Stimulated activated CD4-positive, alpha-beta T cell treated with anti-CD3 and anti-CD28 coated beads, Interleukin-4, amount 100 ng/mL, for 1 hour (primary cell): Measurements from ENCODE around the gene GASK1A.

Experiments used
- DNase-seq: peaks from one replicate; pipeline ENCODE4 v3.0.0-alpha.2; 2020

GASK1A gene

GRCh38 chr3:43015991-43016865 is 37.1 kb downstream of the GASK1A start:
- no peak for DNase-seq

- DNase-seq, result no peak
These were observed 37.9 kb downstream of the GASK1A start for GRCh38 chr3:43017004-43017403.

GRCh38 chr3:43017593-43018195 is 38.6 kb downstream of the GASK1A start:
- DNase-seq, result no peak

- no peak for DNase-seq
These were observed 39.1 kb downstream of the GASK1A start for GRCh38 chr3:43018246-43018645.

GRCh38 chr3:43019006-43019809 is 40.1 kb downstream of the GASK1A start:
- no peak for DNase-seq

- DNase-seq, result no peak
These were observed 40.7 kb downstream of the GASK1A start for GRCh38 chr3:43019826-43020225.

- DNase-seq, result no peak
These were observed 42.1 kb downstream of the GASK1A start for GRCh38 chr3:43021186-43021585.

GRCh38 chr3:43022121-43022520 is 43.0 kb downstream of the GASK1A start:
- DNase-seq, result no peak

- DNase-seq, result no peak
These were observed 44.0 kb downstream of the GASK1A start for GRCh38 chr3:43023066-43023465.

- no peak for DNase-seq
These were observed 44.6 kb downstream of the GASK1A start for GRCh38 chr3:43023746-43024145.

GRCh38 chr3:43024181-43024885 is 45.2 kb downstream of the GASK1A start:
- DNase-seq, result peak; percentile 15

- DNase-seq, result no peak
These were observed 46.3 kb downstream of the GASK1A start for GRCh38 chr3:43025423-43025822.

GRCh38 chr3:43028001-43028400 is 48.9 kb downstream of the GASK1A start:
- no peak for DNase-seq

- no peak for DNase-seq
These were observed 49.8 kb downstream of the GASK1A start for GRCh38 chr3:43028678-43029490.

- DNase-seq, result no peak
These were observed 51.2 kb downstream of the GASK1A start for GRCh38 chr3:43030162-43030935.

- DNase-seq, result no peak
These were observed 52.4 kb downstream of the GASK1A start for GRCh38 chr3:43031485-43031884.

GRCh38 chr3:43031889-43032545 is 52.9 kb downstream of the GASK1A start:
- no peak for DNase-seq

- DNase-seq, result no peak
These were observed 53.8 kb downstream of the GASK1A start for GRCh38 chr3:43032646-43033628.

- no peak for DNase-seq
These were observed 55.1 kb downstream of the GASK1A start for GRCh38 chr3:43034200-43034599.
